Activated naive CD4-positive, alpha-beta T cell treated with anti-CD3 and anti-CD28 coated beads, Interleukin-2, amount 50 U/mL, for 24 hours (primary cell): Measurements from ENCODE around the gene ZBTB22.
"Not testable (repeated sequence)": the region's sequence is repeated elsewhere in the genome, so short reads cannot be mapped to it uniquely, and the experiment has no call there.

Experiments used
- H3K27ac Mint-ChIP-seq: one replicate; pipeline ENCODE4 v1.8.0; 2021; ENCODE audit warnings: mild to moderate bottlenecking, mixed read lengths
- H3K27me3 Mint-ChIP-seq: one replicate; pipeline ENCODE4 v1.8.0; 2021; ENCODE audit warnings: mixed read lengths
- H3K36me3 Mint-ChIP-seq: one replicate; pipeline ENCODE4 v1.8.0; 2021; ENCODE audit warnings: mixed read lengths
- H3K4me1 Mint-ChIP-seq: one replicate; pipeline ENCODE4 v1.8.0; 2021; ENCODE audit warnings: mixed read lengths
- H3K4me3 Mint-ChIP-seq: one replicate; pipeline ENCODE4 v1.8.0; 2021; ENCODE audit warnings: mild to moderate bottlenecking, mixed read lengths
- H3K9me3 Mint-ChIP-seq: one replicate; pipeline ENCODE4 v1.8.0; 2021; ENCODE audit warnings: mixed read lengths

The ZBTB22 gene

GRCh38 chr6:33317669-33318425 lies at the start of gene ZBTB22:
Gene ZBTB22, minus strand, starts transcription at chr6:33317744. Its CDS starts 828 bp downstream, at chr6:33316916.
- Mint-ChIP-seq H3K4me3 (peak within 1 kb of the TSS; percentile 95), H3K9me3 (no peaks in the 10 kb centered on the region), H3K4me1 (peaks cover 79% of the 10 kb centered on the region), H3K36me3 (peaks cover 24% of the 10 kb centered on the region), H3K27me3 (no peaks in the 10 kb centered on the region), H3K27ac (peak within 1 kb of the TSS; percentile 96)

DNA sequence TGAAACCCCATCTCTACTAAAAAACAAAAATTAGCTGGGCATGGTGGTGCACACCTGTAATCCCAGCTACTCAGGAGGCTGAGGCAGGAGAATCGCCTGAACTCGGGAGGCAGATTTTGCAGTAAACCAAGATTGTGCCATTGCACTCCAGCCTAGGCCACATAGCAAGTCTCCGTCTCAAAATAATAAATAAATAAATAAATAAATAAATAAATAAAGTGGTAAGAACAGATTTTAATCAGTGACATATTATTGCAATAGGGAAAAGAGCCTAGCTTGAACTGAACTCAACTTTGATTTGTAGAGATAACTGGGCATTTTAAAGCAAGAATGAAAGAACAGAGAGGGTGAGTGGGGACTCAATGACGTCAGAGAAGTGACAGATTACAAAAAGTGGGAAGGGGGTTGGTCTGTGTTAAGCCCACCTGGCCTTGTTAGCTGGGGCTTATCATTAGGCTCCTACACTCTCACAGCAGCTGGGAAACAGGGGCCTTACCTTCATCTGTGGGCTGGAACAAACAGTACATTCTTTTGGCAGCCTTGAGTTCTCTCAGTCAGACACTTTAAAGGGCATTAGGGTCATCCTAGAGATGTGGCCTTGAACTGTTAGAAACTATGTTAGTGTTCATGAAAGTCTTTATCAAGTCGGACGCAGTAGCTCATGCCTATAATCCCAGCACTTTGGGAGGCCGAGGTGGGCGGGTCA lies 49.6 kb upstream of the ZBTB22 start:
- H3K36me3 Mint-ChIP-seq: no peaks in the 10 kb centered on the region
- no peaks in the 10 kb centered on the region for H3K4me1 Mint-ChIP-seq
- H3K27me3 Mint-ChIP-seq: no peaks in the 10 kb centered on the region
- H3K27ac Mint-ChIP-seq: no peak overlapping the region
- no peaks in the 10 kb centered on the region for H3K9me3 Mint-ChIP-seq
- no peak overlapping the region for H3K4me3 Mint-ChIP-seq

DNA sequence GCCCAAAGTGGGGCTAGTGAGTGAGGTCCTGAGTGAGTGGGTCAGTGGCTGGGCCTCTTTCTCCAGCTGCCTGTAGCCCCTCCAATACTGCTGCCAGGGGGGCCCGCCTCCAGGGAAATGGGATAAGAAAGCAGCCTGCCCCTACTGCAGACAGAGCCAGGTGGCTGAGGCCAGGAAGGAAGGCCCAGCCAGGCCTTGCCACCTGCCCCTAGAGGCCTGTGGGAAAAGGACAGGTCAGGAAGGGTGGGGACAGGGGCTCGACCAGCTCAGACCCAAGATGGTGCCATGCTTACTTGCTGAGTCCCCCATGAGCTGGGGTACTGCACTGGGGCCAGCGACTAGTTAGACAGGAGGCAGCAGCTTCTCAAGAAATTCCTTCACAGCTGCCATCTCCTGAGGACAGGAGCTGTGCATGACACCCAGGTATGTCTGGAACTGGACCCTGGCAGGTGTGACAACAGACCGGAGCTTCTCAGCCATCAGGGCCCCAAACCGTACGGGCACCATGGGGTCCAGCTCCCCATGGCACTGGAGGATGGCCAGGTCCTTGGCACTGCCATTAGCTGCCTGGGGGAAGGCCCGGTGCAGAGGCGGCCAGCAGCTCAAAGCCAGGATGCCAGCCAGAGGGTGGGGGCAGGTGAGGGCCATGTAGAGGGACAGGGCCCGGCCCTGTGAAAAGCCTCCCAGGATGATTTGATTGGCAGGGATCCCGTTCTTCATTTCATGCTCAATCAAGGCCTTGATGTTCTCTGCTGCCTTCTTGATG lies 47.8 kb upstream of the ZBTB22 start:
- not testable (repeated sequence) for H3K27ac Mint-ChIP-seq, H3K9me3 Mint-ChIP-seq, H3K4me3 Mint-ChIP-seq, H3K4me1 Mint-ChIP-seq, H3K27me3 Mint-ChIP-seq, H3K36me3 Mint-ChIP-seq

GRCh38 chr6:33364475-33365205 lies 47.1 kb upstream of the ZBTB22 start:
- not testable (repeated sequence) for H3K9me3 Mint-ChIP-seq, H3K4me1 Mint-ChIP-seq, H3K27ac Mint-ChIP-seq, H3K36me3 Mint-ChIP-seq, H3K27me3 Mint-ChIP-seq, H3K4me3 Mint-ChIP-seq

- not testable (repeated sequence) for H3K27ac Mint-ChIP-seq, H3K4me1 Mint-ChIP-seq, H3K27me3 Mint-ChIP-seq, H3K4me3 Mint-ChIP-seq, H3K9me3 Mint-ChIP-seq, H3K36me3 Mint-ChIP-seq
Measured at GRCh38 chr6:33363486-33363885, 45.9 kb upstream of the ZBTB22 start.

- H3K27ac Mint-ChIP-seq: no peak overlapping the region
- no peaks in the 10 kb centered on the region for H3K9me3 Mint-ChIP-seq
- no peak overlapping the region for H3K4me3 Mint-ChIP-seq
- H3K36me3 Mint-ChIP-seq: no peaks in the 10 kb centered on the region
- H3K27me3 Mint-ChIP-seq: no peaks in the 10 kb centered on the region
- no peaks in the 10 kb centered on the region for H3K4me1 Mint-ChIP-seq
Measured at GRCh38 chr6:33359331-33359730, 41.8 kb upstream of the ZBTB22 start.

DNA sequence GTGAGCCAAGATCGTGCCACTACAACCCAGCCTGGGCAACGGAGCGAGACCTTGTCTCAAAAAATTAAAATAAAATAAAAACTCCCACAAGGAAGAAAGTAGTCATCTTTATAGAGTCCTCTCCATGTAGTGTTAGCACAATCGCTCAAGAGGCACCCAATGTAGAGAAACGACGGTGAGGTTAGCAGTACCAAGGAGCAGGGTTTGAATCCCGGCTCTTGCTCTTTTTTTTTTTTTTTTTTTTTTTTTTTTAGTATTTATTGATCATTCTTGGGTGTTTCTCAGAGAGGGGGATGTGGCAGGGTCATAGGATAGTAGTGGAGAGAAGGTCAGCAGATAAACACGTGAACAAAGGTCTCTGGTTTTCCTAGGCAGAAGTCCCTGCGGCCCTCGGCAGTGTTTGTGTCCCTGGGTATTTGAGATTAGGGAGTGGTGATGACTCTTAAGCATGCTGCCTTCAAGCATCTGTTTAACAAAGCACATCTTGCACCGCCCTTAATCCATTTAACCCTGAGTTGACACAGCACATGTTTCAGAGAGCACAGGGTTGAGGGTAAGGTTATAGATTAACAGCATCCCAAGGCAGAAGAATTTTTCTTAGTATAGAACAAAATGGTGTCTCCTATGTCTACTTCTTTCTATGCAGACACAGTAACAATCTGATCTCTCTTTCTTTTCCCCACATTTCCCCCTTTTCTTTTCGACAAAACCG lies 39.8 kb upstream of the ZBTB22 start:
- not testable (repeated sequence) for H3K36me3 Mint-ChIP-seq, H3K27ac Mint-ChIP-seq, H3K27me3 Mint-ChIP-seq, H3K4me3 Mint-ChIP-seq, H3K9me3 Mint-ChIP-seq, H3K4me1 Mint-ChIP-seq

- H3K27ac Mint-ChIP-seq: no peak overlapping the region
- H3K36me3 Mint-ChIP-seq: no peaks in the 10 kb centered on the region
- no peak overlapping the region for H3K4me3 Mint-ChIP-seq
- H3K27me3 Mint-ChIP-seq: no peaks in the 10 kb centered on the region
- H3K4me1 Mint-ChIP-seq: no peaks in the 10 kb centered on the region
- H3K9me3 Mint-ChIP-seq: no peaks in the 10 kb centered on the region
Measured at GRCh38 chr6:33356295-33356694, 38.8 kb upstream of the ZBTB22 start.

DNA sequence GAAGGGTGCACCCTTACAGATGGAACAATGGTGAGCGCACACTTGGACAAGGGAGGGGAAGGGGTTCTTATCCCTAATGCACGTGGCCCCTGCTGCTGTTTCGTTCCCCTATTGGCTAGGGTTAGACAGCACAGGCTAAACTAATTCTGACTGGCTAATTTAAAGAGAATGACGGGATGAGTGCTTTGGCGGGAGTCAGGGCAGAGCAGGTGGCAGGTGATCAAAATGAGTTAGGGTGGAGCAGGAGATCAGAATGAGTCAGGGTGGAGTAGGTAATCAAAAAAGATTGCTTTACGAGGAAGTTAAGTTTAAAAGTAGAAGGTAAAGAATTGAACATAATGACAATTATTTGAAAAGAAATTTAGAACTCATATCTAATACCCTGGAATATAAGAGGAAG lies 38.3 kb upstream of the ZBTB22 start:
- H3K27ac Mint-ChIP-seq, H3K27me3 Mint-ChIP-seq, H3K36me3 Mint-ChIP-seq, H3K4me3 Mint-ChIP-seq, H3K4me1 Mint-ChIP-seq, H3K9me3 Mint-ChIP-seq: not testable (repeated sequence)

DNA sequence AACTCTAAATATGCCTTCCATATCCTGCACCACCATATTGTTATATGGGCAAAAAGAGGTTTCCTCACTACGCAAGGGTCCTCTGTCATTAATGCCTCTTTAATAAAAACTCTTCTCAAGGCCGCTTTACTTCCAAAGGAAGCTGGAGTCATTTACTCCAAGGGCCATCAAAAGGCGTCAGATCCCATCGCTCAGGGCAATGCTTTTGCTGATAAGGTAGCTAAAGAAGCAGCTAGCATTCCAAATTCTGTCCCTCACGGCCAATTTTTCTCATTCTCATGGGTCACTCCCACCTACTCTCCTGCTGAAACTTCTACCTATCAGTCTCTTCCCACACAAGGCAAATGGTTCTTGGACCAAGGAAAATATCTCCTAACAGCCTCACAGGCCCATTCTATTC lies 30.3 kb upstream of the ZBTB22 start:
- H3K27ac Mint-ChIP-seq: no peak overlapping the region

GRCh38 chr6:33346972-33347371 lies 29.4 kb upstream of the ZBTB22 start:
- peaks cover 37% of the 10 kb centered on the region for H3K4me1 Mint-ChIP-seq
- H3K4me3 Mint-ChIP-seq, H3K27me3 Mint-ChIP-seq, H3K9me3 Mint-ChIP-seq, H3K36me3 Mint-ChIP-seq: not testable (repeated sequence)
- peak overlapping the region; percentile 63 for H3K27ac Mint-ChIP-seq

More for the DNA sequence above, 30.3 kb upstream of the ZBTB22 start:
- Mint-ChIP-seq H3K36me3 (no peaks in the 10 kb centered on the region), H3K4me1 (peaks cover 35% of the 10 kb centered on the region), H3K4me3 (no peak overlapping the region), H3K9me3 (no peaks in the 10 kb centered on the region), H3K27me3 (no peaks in the 10 kb centered on the region)

DNA sequence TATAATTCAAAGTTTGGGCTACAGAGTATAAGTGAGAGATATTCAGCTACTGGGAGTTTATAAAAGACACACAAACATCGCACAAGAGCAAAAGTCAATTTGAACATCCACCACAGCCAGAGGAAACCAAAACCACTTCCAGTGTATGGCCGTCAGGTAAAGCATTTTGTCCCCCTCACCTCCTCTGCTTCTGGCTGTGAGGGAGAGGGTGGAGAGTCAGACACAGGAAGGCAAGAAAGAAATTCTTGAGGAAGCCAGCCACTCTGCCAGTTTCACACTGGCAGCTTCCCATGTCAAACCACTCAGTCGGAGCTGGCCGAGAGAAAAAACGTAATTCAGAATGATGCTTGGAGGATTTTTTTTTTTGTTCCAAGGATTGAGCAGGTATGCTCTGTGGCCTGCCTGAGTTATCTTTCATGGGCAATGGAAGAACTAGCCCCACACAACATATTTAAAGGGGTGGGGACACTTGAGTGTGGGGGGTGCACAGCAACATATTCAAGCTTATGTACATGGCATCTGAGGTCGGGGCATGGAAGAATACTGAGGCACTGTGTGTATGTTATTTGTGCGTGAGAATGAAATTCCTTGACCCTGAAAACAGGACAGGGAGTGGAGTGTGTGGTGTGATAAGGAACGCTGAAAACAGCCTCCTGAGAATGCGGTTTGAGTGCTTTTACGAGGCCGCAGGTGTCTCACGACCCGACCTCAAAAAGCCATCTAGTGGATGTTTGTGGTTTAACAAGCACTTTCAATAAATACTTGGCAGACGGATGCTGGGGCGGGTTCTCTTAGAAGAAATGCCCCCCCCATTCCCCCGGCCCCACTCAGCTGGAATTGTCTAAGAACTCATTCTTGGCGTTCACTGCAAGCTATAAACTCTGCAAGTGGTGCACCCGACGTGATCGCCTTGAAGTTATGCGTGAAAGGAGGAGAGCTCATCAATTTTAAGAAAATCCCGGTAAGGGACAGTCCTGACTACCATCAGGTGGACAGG lies 27.5 kb upstream of the ZBTB22 start:
- peak overlapping the region; percentile 83 for H3K27ac Mint-ChIP-seq
- no peaks in the 10 kb centered on the region for H3K36me3 Mint-ChIP-seq
- H3K4me1 Mint-ChIP-seq: peaks cover 42% of the 10 kb centered on the region
- H3K4me3 Mint-ChIP-seq: peak overlapping the region; percentile 86
- no peaks in the 10 kb centered on the region for H3K27me3 Mint-ChIP-seq
- no peaks in the 10 kb centered on the region for H3K9me3 Mint-ChIP-seq

DNA sequence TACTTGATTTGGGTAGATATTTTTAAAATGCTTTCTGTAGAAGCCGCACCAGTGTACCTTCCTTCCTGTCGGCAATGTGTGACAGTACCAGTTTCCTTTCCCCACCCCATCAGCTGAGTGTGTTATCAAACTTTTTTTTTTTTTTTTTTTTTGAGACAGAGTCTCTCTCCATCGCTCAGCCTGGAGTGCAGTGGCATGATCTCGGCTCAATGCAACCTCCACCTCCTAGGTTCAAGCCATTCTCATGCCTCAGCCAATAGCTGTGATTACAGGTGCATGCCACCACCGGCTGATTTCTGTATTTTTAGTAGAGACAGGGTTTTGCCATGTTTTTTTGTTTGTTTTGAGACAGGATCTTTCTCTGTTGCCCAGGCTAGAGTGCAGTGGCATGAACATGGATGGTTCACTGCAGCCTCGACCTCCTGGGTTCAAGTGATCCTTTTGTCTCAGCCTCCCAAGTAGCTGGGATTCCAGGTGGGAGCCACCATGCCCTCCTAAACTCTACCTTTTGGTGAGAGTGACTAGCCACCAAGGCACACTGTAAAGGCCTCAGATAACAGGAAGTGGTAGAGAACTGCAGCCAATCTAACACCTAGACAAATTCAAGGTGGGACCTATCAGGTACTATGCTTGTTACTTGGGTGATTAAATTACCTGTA lies 26.5 kb upstream of the ZBTB22 start:
- Mint-ChIP-seq H3K27me3 (no peaks in the 10 kb centered on the region), H3K27ac (peak overlapping the region; percentile 61), H3K4me3 (peak overlapping the region; percentile 70), H3K9me3 (no peaks in the 10 kb centered on the region), H3K4me1 (peaks cover 42% of the 10 kb centered on the region), H3K36me3 (no peaks in the 10 kb centered on the region)

- H3K9me3 Mint-ChIP-seq, H3K36me3 Mint-ChIP-seq, H3K27me3 Mint-ChIP-seq: not testable (repeated sequence)
- peaks cover 42% of the 10 kb centered on the region for H3K4me1 Mint-ChIP-seq
- H3K4me3 Mint-ChIP-seq: peak overlapping the region; percentile 70
- peak overlapping the region; percentile 61 for H3K27ac Mint-ChIP-seq
Measured at GRCh38 chr6:33343606-33343952, 26.0 kb upstream of the ZBTB22 start.
